Measurements from ENCODE around the gene PSMC2. TPM values are rescaled to one million over a fixed set of nuclear protein-coding genes. Genes with fewer than 3 reads are reported as not detected.

The PSMC2 gene
- 100 to 1,000 TPM; 146 to 244 (median 208) TPM for total RNA-seq
- 100 to 1,000 TPM; 273 to 524 (median 297) TPM for polyA plus RNA-seq
- long read RNA-seq, donor 1, transcript PSMC2-201 (12 exons, 2,637 nt): major isoform, 82 of 99 reads
- long read RNA-seq, donor 1, partial matches to known transcripts: 16 of 99 reads
- long read RNA-seq, donor 1, other reads (novel, unspliced or antisense): 1 of 99 reads
- long read RNA-seq, donor 2, transcript PSMC2-201 (12 exons, 2,637 nt): major isoform, 164 of 176 reads
- long read RNA-seq, donor 2, partial matches to known transcripts: 7 of 176 reads
- long read RNA-seq, donor 2, other reads (novel, unspliced or antisense): 5 of 176 reads

GRCh38 chr7:103347507-103348267 lies at the start of gene PSMC2:
PSMC2 (plus strand) TSS chr7:103347643; CDS start chr7:103347712, 69 bp downstream.
- DNase-seq (peak; percentile 76 to 82), ATAC-seq (peak; percentile 84 to 91 (median 87))
- H3K36me3 ChIP-seq (ENCODE audit: insufficient read depth in 1 of 2, low read depth in 1 of 2): peaks cover 0 to 15% of the 10 kb centered on the region in 2 donors
- H3K9me3 ChIP-seq: no peaks in the 10 kb centered on the region
- H3K27ac ChIP-seq: peak within 1 kb of the TSS; percentile 92
- 0% methylated on average over 25 of the region's 25 CpGs for WGBS, 3 donors
- H3K4me3 ChIP-seq: peak within 1 kb of the TSS; percentile 86
- TF ChIP-seq CTCF (IDR thresholded peaks at IDR 0.05): no peak
- no peaks in the 10 kb centered on the region for H3K27me3 ChIP-seq (ENCODE audit: insufficient read depth in 3 of 3, low read length in 2 of 3)
- H3K4me1 ChIP-seq: peaks cover 58% of the 10 kb centered on the region
- intact Hi-C loops (cut with DNase I): loop anchor here in 1 of 2 donors (5.0 kb wide), 1 partner anchor 50 kb away; the partner anchor contains the start of gene PMPCB

GRCh38 chr7:103297837-103298179 lies 49.6 kb upstream of the PSMC2 start:
- TF ChIP-seq CTCF (IDR thresholded peaks at IDR 0.05): no peak
- ATAC-seq (no peak), DNase-seq (no peak)
- intact Hi-C loops (cut with DNase I): loop anchor here (2.0 to 5.0 kb wide), 3 partner anchors 47 to 109 kb away; partner anchors contain the start of genes DNAJC2 (in 1 of the 2) and PSMC2 (in 1 of the 2)
- peak overlapping the region; percentile 85 for H3K4me3 ChIP-seq
- 0 to 1% (median 1%) methylated on average over 7 of the region's 7 CpGs for WGBS, 3 donors
- H3K27ac ChIP-seq: peak overlapping the region; percentile 86
- H3K36me3 ChIP-seq (ENCODE audit: insufficient read depth in 1 of 2, low read depth in 1 of 2): peaks cover 10 to 44% of the 10 kb centered on the region in 2 donors
- H3K4me1 ChIP-seq: peaks cover 10% of the 10 kb centered on the region
- no peaks in the 10 kb centered on the region for H3K27me3 ChIP-seq (ENCODE audit: insufficient read depth in 3 of 3, low read length in 2 of 3)
- no peaks in the 10 kb centered on the region for H3K9me3 ChIP-seq

- Histone ChIP-seq H3K36me3 (ENCODE audit: insufficient read depth in 1 of 2, low read depth in 1 of 2) (peaks cover 10 to 62% of the 10 kb centered on the region in 2 donors), H3K4me3 (no peak overlapping the region), H3K27ac (no peak overlapping the region), H3K27me3 (ENCODE audit: insufficient read depth in 3 of 3, low read length in 2 of 3) (no peaks in the 10 kb centered on the region), H3K4me1 (peaks cover 10% of the 10 kb centered on the region), H3K9me3 (no peaks in the 10 kb centered on the region)
- no peak for DNase-seq
- no peak for ATAC-seq
- no peak for TF ChIP-seq CTCF (IDR thresholded peaks at IDR 0.05)
- WGBS, 3 donors: 93% methylated on average over 6 of the region's 6 CpGs
- intact Hi-C loops (cut with DNase I): loop anchor here (5.0 kb wide), 2 partner anchors 48 to 108 kb away; partner anchors contain the start of gene PSMC2 (in 1 of the 2)
Measured at GRCh38 chr7:103299660-103300059, 47.8 kb upstream of the PSMC2 start.

GRCh38 chr7:103301441-103301840 lies 46.0 kb upstream of the PSMC2 start:
- Histone ChIP-seq H3K36me3 (ENCODE audit: insufficient read depth in 1 of 2, low read depth in 1 of 2) (peaks cover 10 to 80% of the 10 kb centered on the region in 2 donors), H3K4me1 (peaks cover 10% of the 10 kb centered on the region)
- no peak for TF ChIP-seq CTCF (IDR thresholded peaks at IDR 0.05)

More at GRCh38 chr7:103301441-103301840, 46.0 kb upstream of the PSMC2 start:
- no peaks in the 10 kb centered on the region for H3K9me3 ChIP-seq
- H3K27ac ChIP-seq: no peak overlapping the region
- no peak for ATAC-seq
- H3K4me3 ChIP-seq: no peak overlapping the region
- no peak for DNase-seq
- no peaks in the 10 kb centered on the region for H3K27me3 ChIP-seq (ENCODE audit: insufficient read depth in 3 of 3, low read length in 2 of 3)
- intact Hi-C loops (cut with DNase I): no loop called here
- 57 to 69% (median 67%) methylated on average over 2 of the region's 2 CpGs for WGBS, 3 donors
